Measurements from ENCODE around the gene WNT5B.

WNT5B gene

DNA sequence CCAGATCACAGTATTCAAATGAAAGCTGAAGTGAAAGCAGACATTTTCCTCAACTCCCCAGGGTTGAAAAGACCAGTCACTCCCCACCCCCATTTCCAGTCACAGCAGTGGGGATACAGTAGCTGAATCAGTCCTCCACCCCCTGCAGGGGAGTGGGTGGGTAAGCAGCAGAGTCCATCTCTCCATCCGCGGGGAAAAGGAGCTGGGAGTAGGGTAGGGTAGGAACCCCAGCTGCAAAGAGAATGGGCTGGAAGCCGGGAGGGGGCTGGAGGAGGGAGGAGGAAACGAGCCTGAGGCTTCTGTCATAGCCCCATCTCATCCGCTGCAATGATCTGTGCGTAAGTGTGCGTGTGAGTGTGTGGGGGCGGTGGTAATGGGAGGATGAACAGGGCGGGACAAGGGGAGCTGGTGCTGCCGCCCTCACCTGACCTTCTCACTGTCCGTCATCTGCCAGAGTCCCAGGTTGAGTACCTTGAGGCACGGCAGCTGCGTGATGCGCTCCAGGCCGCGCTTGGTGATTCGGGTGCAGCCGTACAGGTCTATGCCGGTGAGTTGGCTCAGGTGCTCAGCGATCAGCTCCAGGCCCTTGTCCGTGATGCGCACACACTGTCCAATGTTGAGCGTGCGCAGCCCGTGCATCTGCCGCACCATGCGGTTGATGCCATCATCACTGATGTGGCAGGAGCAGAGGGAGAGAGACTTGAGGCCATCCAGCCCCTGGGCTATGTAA lies 36.4 kb upstream of the WNT5B start:
- H3K4me3 ChIP-seq (ENCODE audit: low read depth, low read length): peak overlapping the region; percentile 75
- TF ChIP-seq CTCF (conservative IDR thresholded peaks at IDR 0.05; ENCODE audit: low read depth, low read length): peak; percentile 34
- DNase-seq (ENCODE audit: low read depth): peak; percentile 63

- peak; percentile 52 for DNase-seq (ENCODE audit: low read depth)
- peak overlapping the region; percentile 75 for H3K4me3 ChIP-seq (ENCODE audit: low read depth, low read length)
- no peak for TF ChIP-seq CTCF (conservative IDR thresholded peaks at IDR 0.05; ENCODE audit: low read depth, low read length)
Observed at GRCh38 chr12:1593174-1594005, 35.6 kb upstream of the WNT5B start.

- peak overlapping the region; percentile 75 for H3K4me3 ChIP-seq (ENCODE audit: low read depth, low read length)
- DNase-seq (ENCODE audit: low read depth): no peak
- TF ChIP-seq CTCF (conservative IDR thresholded peaks at IDR 0.05; ENCODE audit: low read depth, low read length): no peak
Observed at GRCh38 chr12:1594006-1594260, 35.1 kb upstream of the WNT5B start.

GRCh38 chr12:1594261-1595025 lies 34.6 kb upstream of the WNT5B start, which contains the start of gene FBXL14:
Gene FBXL14 (minus strand): TSS chr12:1594581. CDS start chr12:1594066, 515 bp downstream.
- TF ChIP-seq CTCF (conservative IDR thresholded peaks at IDR 0.05; ENCODE audit: low read depth, low read length): no peak
- peak; percentile 93 for DNase-seq (ENCODE audit: low read depth)
- peak within 1 kb of the TSS; percentile 75 for H3K4me3 ChIP-seq (ENCODE audit: low read depth, low read length)

- peak overlapping the region; percentile 75 for H3K4me3 ChIP-seq (ENCODE audit: low read depth, low read length)
- TF ChIP-seq CTCF (conservative IDR thresholded peaks at IDR 0.05; ENCODE audit: low read depth, low read length): no peak
- DNase-seq (ENCODE audit: low read depth): peak; percentile 31
Observed at GRCh38 chr12:1595026-1595561, 33.9 kb upstream of the WNT5B start.

- no peak for TF ChIP-seq CTCF (conservative IDR thresholded peaks at IDR 0.05; ENCODE audit: low read depth, low read length)
- DNase-seq (ENCODE audit: low read depth): no peak
- H3K4me3 ChIP-seq (ENCODE audit: low read depth, low read length): no peak overlapping the region
Observed at GRCh38 chr12:1595690-1596347, 33.2 kb upstream of the WNT5B start.

All from choroid plexus epithelial cell (primary cell).